Uterus (tissue), 2 donors: ENCODE results near the gene CTH.
"Not testable (repeated sequence)": the region's sequence is repeated elsewhere in the genome, so short reads cannot be mapped to it uniquely, and the experiment has no call there.

ENCODE experiments used
- POLR2A ChIP-seq, 2 donors: fragments of 450-650 bp; IDR thresholded peaks; one replicate each; pipeline ENCODE4 v1.6.1; 2016; ENCODE audit warnings: antibody characterized with exemption in 2 of 2, mild to moderate bottlenecking in 1 of 2, moderate library complexity in 1 of 2
- TF ChIP-seq, protein P1 (sequence below), 4 experiments: fragments of 200-600 bp in 2 of 4; fragments of 450-650 bp in 2 of 4; sonication (generic) in 2 of 4; IDR thresholded peaks; one replicate each; pipeline ENCODE4 v1.5.1; 2016 to 2019; ENCODE audit warnings: antibody characterized with exemption in 4 of 4, mild to moderate bottlenecking in 2 of 4, moderate library complexity in 1 of 4

GRCh38 chr1:70452164-70452939 is 41.3 kb downstream of the CTH start:
- not testable (repeated sequence) for TF ChIP-seq POLR2A (IDR thresholded peaks at IDR 0.05)
- TF ChIP-seq, protein P1, sequence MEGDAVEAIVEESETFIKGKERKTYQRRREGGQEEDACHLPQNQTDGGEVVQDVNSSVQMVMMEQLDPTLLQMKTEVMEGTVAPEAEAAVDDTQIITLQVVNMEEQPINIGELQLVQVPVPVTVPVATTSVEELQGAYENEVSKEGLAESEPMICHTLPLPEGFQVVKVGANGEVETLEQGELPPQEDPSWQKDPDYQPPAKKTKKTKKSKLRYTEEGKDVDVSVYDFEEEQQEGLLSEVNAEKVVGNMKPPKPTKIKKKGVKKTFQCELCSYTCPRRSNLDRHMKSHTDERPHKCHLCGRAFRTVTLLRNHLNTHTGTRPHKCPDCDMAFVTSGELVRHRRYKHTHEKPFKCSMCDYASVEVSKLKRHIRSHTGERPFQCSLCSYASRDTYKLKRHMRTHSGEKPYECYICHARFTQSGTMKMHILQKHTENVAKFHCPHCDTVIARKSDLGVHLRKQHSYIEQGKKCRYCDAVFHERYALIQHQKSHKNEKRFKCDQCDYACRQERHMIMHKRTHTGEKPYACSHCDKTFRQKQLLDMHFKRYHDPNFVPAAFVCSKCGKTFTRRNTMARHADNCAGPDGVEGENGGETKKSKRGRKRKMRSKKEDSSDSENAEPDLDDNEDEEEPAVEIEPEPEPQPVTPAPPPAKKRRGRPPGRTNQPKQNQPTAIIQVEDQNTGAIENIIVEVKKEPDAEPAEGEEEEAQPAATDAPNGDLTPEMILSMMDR (IDR thresholded peaks at IDR 0.05), result not testable (repeated sequence)
